Vagina (tissue), 2 donors: Measurements from ENCODE around the gene SAC3D1.

Experiments
- POLR2AphosphoS5 ChIP-seq, 2 donors: sonication (generic); formaldehyde crosslinking; IDR thresholded peaks; one replicate each; pipeline ENCODE4 v1.9.0; 2017; ENCODE audit warnings: antibody characterized with exemption in 2 of 2, mild to moderate bottlenecking in 2 of 2, low read depth in 1 of 2; ENCODE audit not compliant: insufficient read depth in 1 of 2
- TF ChIP-seq, protein P1 (sequence below), 3 experiments: fragments of 450-650 bp in 2 of 3; fragments of 200-600 bp in 1 of 3; sonication (generic) in 1 of 3; IDR thresholded peaks; one replicate each; pipeline ENCODE4 v1.5.1; 2017 to 2019; ENCODE audit warnings: antibody characterized with exemption in 3 of 3, mild to moderate bottlenecking in 2 of 3, moderate library complexity in 2 of 3

DNA sequence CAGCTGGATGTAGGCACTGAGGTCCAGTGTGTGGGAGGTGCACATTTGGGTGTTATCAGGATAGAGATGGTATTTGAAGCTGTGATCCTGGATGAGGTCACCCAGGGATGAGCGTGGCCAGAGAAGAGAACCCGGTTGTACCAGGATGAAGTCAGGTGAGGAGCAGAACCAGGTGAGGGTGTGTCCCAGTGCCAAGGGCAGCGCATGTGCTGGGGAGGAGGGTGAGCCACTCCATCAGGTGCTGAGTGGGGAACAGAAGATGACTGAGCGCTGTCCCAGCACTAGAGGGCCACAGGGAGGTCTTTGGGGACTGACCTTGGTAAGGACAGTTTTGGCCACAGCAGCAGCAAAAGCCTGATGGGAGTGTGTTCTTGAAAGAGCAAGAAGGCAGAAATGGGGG is 24.3 kb upstream of the SAC3D1 start:
- TF ChIP-seq POLR2AphosphoS5 (IDR thresholded peaks at IDR 0.05; ENCODE audit: insufficient read depth in 1 of 2, low read depth in 1 of 2): no peak
- TF ChIP-seq, protein P1, sequence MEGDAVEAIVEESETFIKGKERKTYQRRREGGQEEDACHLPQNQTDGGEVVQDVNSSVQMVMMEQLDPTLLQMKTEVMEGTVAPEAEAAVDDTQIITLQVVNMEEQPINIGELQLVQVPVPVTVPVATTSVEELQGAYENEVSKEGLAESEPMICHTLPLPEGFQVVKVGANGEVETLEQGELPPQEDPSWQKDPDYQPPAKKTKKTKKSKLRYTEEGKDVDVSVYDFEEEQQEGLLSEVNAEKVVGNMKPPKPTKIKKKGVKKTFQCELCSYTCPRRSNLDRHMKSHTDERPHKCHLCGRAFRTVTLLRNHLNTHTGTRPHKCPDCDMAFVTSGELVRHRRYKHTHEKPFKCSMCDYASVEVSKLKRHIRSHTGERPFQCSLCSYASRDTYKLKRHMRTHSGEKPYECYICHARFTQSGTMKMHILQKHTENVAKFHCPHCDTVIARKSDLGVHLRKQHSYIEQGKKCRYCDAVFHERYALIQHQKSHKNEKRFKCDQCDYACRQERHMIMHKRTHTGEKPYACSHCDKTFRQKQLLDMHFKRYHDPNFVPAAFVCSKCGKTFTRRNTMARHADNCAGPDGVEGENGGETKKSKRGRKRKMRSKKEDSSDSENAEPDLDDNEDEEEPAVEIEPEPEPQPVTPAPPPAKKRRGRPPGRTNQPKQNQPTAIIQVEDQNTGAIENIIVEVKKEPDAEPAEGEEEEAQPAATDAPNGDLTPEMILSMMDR (IDR thresholded peaks at IDR 0.05): no peak
